Measurements from ENCODE around the gene BCAR3. TPM values are rescaled to one million over a fixed set of nuclear protein-coding genes. Genes with fewer than 3 reads are reported as not detected.

The BCAR3 gene
- total RNA-seq, result 16.8 TPM

DNA sequence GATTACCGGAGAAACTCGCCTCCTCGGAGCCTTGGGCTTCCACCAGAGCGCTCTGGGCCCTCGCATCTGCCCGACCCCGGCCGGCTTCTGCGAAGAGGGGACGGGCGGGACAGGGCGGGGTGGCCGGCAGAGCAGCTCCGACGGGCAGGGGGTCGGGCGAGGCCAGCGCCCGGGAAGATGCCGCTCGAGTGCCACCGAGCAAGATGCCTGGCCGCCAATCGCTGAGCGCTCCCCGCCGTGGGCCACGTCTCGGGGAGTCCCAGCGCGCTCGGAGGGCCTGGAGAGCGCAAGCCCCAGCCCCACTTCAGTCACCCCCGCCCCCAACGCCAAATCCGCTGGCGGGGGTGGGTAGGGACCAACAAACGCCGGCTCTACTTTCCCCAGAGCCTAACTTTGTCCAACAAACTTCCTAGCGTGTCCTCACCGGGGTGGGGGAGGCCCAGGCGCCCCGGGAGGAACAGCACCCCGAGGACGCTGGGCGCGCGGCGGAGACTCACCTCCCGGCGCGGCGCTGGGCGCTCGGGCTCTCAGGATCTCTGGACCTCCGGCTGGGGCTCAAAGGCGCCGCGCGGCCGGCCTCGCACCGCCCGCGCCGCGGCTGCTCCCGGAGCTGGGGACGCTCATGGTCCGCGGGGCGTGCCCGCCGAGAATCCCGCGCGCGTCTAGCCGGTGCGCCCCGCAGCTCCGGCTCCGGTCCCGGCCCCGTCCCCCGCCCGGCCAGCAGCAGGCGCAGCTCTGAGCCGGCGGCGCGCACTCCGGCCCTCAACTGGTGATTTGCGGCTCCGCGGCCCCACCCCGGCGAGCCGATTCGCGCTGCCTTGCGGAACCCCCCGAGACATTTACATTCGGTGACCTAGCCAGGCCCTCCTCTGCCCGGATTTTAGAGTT lies at the start of gene BCAR3:
BCAR3 (minus strand) TSS at position 737 of the 888 bp plus-strand sequence. CDS start 6,907 bp downstream, outside the sequence.
- peak; percentile 87 for ATAC-seq
- peak; percentile 71 for DNase-seq (ENCODE audit: low spot score)

- ATAC-seq (no peak), DNase-seq (ENCODE audit: low spot score) (no peak)
Measured at GRCh38 chr1:93730621-93731020, 49.0 kb upstream of the BCAR3 start.

GRCh38 chr1:93729906-93730305 lies 48.3 kb upstream of the BCAR3 start:
- ATAC-seq (no peak), DNase-seq (ENCODE audit: low spot score) (no peak)

- ATAC-seq (peak; percentile 45), DNase-seq (ENCODE audit: low spot score) (no peak)
Measured at GRCh38 chr1:93729502-93729901, 47.9 kb upstream of the BCAR3 start.

DNA sequence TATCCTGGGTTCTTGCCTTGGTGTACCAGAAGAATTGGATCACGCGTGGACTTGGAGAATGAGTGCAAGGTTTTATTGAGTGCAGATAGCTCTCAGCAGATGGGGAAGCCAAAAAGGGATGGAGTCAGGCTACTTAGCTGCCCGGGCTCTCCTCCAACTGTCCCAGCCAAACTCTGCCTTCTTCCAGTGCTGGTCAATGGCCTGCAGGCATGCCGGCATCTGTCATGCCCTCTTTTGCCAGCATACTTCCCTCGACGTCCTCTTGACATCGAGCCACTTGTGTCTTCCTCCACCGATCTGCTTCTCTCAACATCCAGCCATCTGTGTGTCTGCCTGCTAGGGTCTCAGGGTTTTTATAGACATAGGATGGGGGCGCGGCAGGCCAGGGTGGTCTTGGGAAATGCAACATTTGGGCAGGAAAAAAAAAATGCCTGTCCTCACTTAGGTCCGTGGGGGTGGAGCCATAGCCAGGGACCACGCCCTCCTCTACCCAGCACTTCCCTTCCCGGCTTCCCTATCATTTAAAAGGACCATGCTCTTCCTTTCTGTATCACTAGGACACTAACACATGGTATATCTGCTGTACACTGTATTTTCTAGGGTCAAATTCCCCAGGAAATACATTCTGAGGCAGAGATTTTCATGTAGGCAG lies 47.0 kb upstream of the BCAR3 start:
- ATAC-seq (no peak), DNase-seq (ENCODE audit: low spot score) (no peak)

GRCh38 chr1:93723733-93724270 lies 42.2 kb upstream of the BCAR3 start:
- DNase-seq (ENCODE audit: low spot score) (no peak), ATAC-seq (no peak)

DNA sequence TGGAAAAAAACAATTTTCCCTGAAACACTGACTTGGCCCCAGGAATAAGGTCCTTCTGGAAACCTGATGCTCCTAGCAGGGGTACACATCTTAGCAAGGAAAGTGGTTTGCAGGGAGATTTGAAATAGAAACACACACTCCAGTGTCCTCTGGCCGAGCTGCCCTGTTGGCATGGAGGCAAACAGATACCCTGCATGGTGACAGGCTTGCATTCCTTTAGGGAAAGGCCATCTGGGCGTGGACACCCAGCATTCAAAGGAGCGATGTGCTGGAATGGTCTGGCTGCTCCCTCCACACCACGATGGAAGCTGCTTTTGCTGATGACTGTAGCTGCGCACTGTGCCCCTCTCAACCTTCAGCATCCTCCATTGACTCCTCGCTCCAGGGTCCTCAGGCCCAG lies 41.5 kb upstream of the BCAR3 start:
- no peak for DNase-seq (ENCODE audit: low spot score)
- no peak for ATAC-seq

DNA sequence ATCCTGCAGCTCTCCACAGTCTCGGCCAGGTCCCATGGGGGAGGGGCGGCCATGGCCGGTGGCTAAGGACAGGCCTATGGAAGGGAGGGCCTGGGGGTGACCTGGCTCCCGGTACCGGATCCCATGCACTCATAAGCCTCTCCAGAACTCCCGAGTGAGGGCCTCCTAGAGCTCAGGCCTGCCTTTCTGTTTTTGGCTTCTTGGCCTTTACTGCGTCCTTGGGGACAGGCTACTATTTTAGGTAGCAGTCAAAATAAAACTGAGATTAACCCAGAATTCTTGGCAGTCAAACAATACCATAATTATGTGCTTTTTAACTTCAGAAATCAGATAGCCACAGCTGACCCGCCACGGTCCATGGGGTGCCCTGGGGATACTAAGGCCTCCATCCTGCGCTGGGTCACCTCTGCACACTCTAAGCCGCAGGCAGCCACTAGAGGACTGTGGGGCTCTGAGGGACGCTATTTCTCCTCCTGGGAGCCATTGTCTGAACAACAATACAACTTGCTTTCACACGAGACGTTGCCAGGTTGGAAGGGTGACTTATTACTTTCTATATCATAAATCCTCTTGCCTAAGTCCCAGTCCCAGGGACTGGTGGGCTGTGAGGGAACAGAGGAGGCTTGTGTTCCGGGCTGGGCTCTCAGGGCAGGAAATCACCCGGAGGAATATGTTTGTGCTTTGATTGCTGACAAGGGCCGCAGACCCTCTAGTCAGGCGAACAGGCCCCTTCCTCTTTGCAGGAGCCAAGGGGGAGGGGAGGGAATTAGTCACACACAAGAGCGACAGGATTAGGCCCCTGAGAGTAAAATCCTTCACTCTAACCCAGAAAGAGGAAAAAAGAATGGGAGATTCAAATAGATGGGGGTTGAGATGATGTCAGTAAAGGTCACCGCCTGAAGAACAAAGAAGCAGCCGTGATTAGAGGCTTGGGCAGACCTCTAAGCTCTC lies 40.7 kb upstream of the BCAR3 start:
- DNase-seq (ENCODE audit: low spot score), result no peak
- ATAC-seq, result no peak

- ATAC-seq, result no peak
Measured at GRCh38 chr1:93720956-93721626, 39.5 kb upstream of the BCAR3 start.

DNA sequence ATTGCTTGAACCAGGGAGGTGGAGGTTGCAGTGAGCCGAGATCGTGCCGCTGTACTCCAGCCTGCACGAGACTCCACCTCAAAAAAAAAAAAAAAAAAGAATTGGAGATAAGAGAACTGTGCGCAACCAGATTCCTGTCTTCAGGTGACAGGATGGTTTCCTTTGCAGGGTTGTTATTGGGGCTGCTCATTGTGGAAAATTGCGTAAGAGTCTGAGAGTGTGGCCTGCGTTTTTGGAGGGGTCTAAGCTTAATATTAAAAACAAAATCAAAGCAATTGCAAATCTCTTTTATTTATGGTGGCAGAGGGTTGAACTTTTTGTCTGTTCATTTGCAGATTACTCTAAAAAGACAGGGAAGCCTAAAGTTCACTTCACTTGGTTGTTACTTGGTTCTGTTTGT lies 36.0 kb upstream of the BCAR3 start:
- no peak for DNase-seq (ENCODE audit: low spot score)
- ATAC-seq, result no peak

More at GRCh38 chr1:93720956-93721626, 39.5 kb upstream of the BCAR3 start:
- no peak for DNase-seq (ENCODE audit: low spot score)

DNA sequence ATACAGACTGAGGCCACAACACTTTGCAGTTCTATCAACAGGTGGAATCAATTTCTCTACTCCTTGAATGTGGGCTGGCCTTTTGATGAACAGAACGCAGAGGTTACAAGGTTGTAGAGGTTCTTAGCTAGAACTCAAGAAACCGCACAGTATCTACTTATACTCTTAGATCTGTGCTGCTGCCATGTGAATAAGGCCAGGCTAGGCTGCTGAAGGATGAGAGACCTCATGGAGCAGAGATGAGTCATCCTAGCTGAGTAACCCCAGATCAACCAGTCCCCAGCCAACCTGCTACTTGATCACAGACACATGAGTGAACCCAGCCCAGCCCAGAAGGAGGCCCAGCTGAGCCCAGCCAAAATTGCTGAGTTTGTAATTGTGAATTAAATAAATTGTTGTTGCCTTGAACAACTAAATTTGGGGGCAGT lies 35.3 kb upstream of the BCAR3 start:
- DNase-seq (ENCODE audit: low spot score) (no peak), ATAC-seq (no peak)

- no peak for DNase-seq (ENCODE audit: low spot score)
- ATAC-seq, result no peak
Measured at GRCh38 chr1:93716163-93716562, 34.5 kb upstream of the BCAR3 start.

- DNase-seq (ENCODE audit: low spot score) (no peak), ATAC-seq (no peak)
Measured at GRCh38 chr1:93715529-93716126, 34.0 kb upstream of the BCAR3 start.

GRCh38 chr1:93714356-93714755 lies 32.7 kb upstream of the BCAR3 start:
- DNase-seq (ENCODE audit: low spot score) (no peak), ATAC-seq (no peak)

DNA sequence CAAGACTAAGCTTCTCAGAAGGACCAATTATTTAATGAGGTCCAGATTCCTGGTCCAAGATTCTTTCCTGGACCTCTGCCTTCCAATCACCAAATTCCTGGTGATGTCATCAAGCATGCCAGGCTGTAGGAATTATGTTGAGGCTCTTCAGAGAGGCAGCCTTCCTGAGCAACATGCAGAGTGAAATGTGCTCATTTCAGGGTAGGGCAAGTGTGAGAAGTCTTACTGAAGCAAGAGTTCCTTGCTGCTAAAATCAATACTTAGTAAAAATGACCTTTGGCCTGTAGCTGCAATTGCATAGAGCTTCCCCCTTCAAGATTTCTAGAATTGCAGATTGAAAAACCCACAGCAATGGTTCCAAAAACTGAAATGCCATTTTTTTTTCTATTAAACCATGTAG lies 31.7 kb upstream of the BCAR3 start:
- ATAC-seq (no peak), DNase-seq (ENCODE audit: low spot score) (no peak)

- DNase-seq (ENCODE audit: low spot score), result no peak
- ATAC-seq, result no peak
Measured at GRCh38 chr1:93712741-93713140, 31.1 kb upstream of the BCAR3 start.

- ATAC-seq (peak; percentile 76), DNase-seq (ENCODE audit: low spot score) (peak; percentile 14)
Measured at GRCh38 chr1:93710499-93711453, 29.1 kb upstream of the BCAR3 start.

- peak; percentile 18 for DNase-seq (ENCODE audit: low spot score)
- ATAC-seq, result no peak
Measured at GRCh38 chr1:93708734-93709481, 27.3 kb upstream of the BCAR3 start.
